ENCODE measurements around the gene CBLC.
A peak's percentile ranks its signal among the peaks of the same experiment; 100 is the strongest.

CBLC gene

DNA sequence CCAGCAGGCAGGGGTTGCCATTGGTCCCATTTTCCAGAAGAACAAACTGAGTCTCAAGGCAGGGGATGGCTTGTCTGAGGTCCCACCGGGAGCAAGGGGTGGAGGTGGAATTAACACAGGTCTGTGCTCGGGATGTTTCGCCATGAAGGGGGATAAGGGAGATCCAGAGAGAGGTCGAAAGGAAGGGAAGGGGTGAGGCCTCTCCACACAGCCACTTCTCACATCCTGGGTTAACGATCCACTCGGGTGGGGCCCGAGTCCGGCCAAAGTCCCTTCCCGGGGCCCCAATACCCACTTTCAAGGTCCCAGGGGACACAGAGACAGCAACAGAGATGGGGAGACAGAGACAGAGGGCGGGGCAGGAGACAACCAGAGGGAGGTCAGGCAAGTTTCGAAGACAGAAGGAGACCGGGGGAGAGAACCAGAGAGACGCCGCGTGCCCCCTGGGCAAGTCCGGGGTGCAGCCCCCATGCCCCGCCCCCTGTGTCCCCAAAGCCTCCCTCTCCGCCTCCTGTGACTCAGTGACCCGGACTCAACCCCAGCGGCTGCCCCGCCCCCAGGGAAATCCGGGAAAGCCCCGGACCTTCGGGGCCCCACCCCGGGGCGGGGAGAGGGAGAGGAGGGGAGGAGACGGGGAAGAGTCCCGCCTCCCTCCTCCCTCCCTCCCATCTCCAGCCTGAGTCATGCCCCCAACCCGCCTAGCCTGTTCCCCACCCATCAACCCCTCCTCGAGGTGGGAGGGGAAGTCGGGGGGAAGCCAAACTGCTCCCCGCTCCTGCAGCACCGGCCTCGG lies 30.5 kb upstream of the CBLC start:
- DNase-seq: peak; percentile 83

DNA sequence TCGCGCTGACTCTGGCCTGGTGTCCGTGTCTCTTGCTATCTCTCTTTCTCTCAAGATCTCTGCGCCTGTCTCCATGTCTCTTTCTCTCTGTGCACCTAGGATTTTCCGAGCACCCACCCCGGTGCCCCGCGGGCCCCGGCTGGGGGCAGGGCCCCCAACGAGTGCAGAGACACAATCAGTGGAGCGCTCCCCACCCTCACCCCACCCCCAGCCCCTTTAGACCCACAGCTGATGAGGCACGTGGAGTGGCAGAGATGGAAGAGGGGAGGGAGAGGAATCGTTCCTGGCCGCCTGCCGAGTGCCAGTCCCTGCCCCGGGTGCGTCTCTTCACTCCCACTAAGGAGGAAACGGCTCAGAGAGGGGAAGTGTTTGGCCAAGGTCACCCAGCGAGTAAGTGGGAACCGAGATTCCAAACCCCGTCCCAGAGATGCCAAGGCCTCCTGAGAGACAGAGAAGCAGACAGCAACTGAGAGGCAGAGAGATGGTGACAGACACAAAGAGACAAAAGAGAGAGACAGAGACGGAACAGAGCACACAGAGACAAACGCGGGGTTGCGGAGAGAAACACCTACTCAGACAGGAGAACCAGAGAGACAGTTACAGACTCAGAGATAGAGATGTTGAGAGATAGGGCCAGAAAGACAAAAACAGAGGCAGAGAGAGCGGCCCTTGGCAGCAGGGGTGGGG lies 29.8 kb upstream of the CBLC start:
- no peak for DNase-seq

DNA sequence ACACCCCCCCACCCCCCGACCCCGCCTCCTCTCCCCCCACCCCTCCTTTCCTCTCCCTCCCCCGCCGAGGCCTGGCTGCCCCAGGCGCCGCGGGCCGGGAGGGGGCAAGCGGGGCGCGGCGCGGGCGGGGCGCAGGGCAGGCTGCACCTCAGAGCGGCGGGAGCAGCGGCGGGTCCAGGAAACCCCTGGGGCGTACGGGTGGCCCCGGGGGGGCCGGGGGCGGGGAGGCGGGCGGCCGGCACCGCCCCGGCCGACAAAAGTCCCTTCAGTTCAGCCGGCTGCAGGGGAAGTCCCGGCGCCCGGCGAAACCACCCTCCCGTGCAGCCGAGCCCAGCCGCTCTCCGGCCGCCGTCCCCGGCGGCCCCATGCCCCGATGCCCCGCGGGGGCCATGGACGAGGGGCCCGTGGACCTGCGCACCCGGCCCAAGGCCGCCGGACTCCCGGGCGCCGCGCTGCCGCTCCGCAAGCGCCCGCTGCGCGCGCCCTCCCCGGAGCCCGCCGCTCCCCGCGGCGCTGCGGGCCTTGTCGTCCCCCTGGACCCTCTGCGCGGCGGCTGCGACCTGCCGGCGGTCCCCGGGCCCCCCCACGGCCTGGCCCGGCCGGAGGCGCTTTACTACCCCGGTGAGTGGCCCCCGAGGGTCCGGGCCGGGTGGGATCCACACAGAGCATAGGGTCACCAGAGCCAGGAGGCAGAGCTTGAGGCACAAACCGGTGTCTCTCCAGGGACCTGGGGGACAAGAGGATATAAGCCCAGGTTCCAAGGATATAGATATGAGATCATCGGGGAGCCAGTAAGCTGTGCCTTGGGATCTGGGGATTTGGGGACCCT lies 29.1 kb upstream of the CBLC start, which contains the start of gene BCL3:
Gene BCL3, plus strand, starts transcription at position 283 of the 829 bp plus-strand sequence. Its CDS starts 83 bp downstream, at position 366.
- peak; percentile 70 for DNase-seq

DNA sequence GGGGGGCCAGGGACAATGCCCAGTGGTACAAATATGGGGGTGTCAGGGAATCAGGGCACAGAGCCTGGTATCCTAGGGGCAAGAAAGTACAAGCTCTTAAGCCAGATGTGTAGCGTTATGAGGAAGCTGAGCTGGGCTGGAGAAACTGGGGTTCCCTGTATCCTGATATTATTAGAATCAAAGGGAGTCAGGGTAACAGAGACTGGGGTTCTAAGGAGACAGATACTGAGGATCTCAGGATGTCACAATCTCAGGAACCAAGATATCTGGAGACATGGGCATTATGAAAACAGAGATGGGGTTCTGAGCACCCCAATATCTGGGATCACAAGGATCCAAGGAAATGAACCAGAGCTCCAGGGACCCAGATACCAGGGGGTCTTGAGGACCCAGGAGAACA lies 28.4 kb upstream of the CBLC start:
- DNase-seq: no peak

DNA sequence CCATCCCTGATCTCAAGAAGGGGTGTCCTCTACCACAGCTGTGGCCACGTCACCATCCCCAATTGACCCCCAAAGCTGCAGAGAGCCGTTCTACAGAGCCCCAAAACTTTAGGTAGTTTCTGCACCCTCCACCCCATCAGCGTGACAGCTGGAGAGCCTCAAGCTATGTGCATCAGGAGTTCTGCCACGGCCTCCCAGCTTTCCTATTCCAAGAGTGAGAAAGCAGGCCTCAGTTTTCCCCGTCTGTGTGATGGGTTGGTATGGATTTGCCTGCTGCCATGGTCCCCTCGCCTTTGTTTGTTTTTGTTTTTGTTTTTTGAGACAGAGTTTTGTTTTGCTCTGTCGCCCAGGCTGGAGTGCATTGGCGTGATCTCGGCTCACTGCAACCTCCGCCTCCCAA lies 27.7 kb upstream of the CBLC start:
- no peak for DNase-seq

DNA sequence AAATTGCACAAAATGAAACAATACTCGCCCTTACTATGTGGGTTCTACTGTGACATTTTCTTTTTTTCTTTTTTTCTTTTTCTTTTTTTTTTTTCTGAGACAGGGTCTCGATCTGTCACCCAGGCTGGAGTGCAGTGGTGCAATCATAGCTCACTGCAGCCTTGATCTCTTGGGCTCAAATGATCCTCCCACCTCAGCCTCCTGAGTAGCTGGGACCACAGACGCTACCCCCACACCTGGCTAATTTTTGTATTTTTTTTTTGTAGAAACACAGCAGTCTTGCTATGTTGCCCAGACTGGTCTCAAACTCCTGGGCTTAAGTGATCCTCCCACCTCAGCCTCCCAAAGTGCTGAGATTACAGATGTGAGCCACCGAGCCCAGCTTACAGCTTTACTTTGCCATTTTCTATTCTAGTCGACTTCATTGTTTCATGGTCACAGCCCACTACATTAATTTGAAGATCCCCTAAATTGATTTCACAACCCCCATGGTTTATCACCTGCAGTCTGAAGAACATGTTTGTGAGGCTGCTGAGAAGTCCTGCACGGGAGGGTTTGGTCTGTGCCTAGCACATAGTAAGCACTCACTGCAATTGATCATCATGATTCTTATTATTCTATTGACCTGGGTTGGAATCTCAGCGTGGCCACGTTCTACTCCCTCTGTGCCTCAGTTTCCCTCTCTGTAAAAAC lies 25.4 kb upstream of the CBLC start:
- no peak for DNase-seq

DNA sequence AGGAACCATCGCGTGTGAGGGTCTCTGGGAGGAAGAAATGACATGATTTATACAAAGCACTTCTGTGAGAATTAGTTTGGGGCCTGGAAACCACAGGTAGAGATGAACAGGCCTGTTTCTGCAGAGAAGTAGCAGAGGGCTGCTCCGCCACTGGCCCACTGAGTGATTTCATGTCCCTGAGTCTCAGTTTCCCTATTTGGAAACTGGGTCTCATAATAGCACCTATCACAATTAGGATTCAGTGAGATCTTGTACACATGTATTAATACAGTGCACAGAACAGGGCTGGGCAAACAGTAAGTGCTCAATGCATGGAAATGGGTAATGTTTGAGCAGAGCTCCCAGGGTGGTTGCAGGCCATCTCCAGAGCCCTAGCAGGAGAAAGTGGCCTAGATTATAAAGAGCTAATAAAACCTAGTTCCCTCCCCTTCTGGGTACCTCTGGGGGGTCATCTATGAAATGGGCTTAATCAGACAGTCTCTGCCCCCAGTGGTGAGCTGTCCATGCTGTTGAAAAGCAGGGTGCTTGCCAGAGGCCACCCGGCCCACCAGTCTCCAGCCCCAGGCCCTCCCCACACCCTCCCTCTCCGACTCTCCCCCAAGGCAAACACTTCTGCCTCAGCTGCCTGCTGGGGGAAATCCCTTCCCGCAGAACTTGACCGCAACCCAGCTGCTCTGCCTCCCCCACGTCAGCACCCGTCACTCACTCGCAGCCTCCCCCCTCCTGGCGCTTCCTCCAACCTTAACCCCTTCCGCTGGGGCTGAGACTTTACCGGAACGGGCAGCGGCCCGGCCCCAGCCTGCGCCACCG lies 24.7 kb upstream of the CBLC start:
- peak; percentile 90 for DNase-seq

DNA sequence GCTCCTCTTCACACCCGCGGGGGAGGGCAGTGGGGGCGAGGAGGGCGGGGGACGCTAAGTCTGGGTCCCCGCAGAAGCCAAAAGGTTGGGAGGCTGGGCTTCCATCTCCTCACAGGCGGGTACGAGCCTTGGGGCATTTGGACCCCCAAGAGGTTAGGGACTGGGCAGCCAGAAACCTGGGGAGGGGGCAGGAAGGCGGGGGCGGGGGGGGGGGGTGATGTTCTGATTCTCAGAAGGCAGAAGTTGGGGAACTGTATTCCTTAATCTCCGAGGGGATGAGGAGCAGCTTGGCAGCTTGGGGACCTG lies 24.1 kb upstream of the CBLC start:
- DNase-seq: no peak

DNA sequence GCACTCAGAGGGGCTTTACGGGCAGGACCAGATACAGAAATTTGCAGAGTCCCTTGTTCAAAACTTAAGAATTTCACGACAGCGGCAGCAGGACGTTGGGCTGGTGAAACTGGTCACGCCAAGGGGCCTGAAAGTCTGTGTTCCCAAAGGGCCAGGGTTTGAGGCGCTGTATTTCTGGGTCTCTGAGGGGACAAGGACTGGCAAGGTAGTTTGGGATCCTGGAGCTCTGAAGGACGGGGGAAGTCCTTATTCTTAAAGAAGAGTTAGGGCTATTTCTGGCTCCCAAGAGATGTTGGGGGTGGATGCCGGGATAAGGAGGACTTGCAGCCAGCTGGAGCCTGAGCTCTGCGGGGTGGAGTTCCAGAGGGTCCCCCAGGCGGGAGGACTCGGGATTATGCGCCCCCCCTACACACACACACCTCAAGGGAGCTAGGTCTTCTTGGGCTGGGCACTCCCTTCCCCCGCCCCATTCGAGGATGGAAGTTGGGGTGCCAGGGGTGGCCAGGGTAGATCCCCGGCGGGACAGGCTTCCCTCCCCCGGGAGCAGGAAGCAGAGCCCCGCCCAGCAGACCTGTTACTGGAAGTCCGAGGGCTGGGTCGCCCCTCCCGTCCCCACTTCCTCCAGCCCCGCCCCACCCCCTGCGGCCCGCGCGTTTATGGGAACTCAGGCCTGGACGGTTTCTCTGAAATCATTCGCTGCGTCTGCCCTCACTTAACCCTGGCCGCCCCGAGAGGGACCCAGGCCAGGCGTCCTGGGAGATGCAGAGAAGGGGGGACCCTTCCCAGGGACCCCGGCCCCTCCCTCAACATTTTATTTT lies 23.5 kb upstream of the CBLC start:
- DNase-seq: peak; percentile 52

DNA sequence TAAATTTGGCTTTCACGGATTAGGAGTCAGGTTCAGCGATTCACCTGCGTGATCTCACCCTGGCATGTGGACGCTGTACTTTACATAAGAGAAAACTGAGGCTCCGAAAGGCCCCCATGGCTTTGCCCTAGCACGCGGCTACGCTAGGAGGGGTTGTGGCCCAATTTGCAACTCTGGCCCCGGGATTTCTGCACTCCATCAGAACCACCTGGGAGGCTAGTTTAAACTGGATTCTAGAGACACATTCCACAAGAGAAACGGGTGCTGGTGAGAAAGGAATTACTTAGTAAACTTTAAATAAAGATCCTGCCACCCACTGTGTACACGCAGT lies 23.0 kb upstream of the CBLC start:
- no peak for DNase-seq

DNA sequence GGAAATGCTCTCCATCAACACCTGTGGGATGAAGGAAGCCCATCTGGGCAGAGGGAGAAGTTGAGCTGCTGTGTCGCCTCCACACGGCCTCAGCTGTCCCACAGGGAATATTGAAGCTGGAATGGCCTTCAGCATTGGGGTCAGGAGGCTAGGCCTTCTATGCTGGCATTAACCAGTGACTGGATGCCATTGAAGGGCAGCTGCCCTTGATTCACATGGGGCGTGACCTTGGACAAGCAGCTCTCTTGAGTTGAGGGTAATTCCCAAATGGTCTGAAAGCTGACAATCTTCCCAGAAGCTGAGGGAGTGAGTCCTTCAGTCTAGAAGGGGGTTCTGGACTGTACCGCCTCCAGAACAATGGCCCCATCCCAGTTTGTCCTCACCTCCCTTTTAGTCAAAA lies 22.5 kb upstream of the CBLC start:
- DNase-seq: no peak

DNA sequence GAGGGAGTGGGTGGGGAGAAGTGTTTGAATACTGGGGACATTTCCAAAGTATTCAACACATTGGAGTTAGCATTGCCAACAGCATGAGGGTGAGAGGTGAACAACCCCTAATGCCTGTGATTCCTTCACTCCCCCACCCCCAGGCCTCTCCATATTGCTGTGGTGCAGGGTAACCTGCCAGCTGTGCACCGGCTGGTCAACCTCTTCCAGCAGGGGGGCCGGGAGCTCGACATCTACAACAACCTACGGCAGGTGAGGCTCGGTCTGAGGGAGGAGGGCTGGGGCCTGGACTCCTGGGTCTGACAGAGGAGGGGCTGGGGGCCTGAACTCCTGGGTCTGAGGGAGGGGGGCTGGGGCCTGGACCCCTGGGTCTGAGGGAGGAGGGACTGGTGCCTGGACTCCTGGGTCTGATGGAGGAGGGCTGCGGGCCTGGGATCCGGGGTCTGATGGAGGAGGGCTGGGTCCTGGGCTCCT lies 21.6 kb upstream of the CBLC start:
- no peak for DNase-seq

DNA sequence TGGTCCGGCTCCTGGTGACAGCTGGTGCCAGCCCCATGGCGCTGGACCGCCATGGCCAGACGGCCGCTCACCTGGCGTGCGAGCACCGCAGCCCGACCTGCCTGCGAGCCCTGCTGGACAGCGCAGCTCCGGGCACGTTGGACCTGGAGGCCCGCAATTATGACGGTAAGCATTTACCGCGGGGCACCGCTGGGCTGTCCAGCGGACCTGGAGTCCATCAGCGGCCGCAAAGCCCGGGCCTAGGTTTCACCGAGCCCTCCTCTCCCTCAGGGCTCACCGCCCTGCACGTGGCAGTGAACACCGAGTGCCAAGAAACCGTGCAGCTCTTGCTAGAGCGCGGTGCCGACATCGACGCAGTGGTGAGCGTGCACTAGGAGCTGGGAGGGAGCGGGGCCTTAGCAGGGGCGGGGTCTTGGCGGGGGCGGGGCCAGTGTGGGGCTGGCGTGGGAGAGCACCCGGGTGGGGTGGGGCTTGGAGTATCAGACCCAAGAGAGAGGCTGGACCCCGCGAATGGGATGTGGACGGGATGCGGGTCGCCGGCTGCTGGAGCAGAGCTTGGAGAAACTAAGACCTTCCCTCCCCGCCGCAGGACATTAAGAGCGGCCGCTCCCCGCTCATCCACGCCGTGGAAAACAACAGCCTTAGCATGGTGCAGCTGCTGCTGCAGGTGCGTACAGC lies 20.5 kb upstream of the CBLC start:
- no peak for DNase-seq

DNA sequence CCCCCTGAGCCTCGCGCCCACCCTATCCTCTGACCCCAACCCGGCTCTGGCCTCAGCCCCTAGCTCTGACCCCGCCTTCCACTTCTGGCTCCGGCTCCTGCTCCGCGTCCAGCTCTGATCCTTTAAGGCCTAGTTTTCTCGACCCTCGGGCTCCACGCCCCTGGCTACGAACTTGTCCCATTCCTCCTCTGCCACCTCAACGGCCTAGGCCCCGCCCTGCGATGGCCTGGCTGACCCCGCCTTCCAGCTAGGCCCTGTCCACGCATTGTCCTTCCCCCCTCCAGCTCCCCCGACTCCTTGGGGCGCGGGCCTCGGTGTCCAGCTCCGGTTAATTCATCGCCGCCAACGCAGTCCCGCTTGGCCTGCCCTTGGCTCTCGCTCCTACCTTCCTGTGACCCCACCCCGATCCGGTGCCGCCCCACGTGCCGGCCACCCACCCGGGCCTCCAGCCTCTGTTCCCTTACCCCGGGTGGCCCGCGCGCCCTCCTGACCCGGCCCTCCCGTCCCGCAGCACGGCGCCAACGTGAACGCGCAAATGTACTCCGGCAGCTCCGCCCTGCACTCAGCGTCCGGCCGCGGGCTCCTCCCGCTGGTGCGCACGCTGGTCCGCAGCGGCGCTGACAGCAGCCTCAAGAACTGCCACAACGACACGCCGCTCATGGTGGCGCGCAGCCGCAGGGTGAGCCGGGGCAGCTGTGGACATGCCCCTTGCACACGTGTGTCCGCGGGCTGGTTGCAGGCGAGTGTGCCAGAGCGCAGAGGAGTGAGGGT lies 19.8 kb upstream of the CBLC start:
- no peak for DNase-seq

DNA sequence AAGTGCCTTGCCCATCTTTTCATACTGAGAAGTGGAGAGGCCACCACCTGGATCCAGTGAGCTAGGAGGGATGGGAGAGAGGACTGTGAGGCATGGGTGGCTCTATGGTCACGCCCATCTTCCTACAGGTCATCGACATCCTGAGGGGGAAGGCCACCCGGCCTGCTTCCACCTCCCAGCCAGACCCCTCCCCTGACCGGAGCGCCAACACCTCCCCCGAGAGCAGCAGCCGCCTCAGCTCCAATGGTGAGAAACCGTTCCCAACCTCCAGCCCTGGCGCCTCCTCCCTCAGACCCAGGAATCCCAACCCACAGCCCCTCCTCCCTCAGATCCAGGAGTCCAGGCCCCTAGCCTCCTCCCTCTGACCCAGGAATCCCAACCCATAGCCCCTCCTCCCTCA lies 19.1 kb upstream of the CBLC start:
- no peak for DNase-seq

DNA sequence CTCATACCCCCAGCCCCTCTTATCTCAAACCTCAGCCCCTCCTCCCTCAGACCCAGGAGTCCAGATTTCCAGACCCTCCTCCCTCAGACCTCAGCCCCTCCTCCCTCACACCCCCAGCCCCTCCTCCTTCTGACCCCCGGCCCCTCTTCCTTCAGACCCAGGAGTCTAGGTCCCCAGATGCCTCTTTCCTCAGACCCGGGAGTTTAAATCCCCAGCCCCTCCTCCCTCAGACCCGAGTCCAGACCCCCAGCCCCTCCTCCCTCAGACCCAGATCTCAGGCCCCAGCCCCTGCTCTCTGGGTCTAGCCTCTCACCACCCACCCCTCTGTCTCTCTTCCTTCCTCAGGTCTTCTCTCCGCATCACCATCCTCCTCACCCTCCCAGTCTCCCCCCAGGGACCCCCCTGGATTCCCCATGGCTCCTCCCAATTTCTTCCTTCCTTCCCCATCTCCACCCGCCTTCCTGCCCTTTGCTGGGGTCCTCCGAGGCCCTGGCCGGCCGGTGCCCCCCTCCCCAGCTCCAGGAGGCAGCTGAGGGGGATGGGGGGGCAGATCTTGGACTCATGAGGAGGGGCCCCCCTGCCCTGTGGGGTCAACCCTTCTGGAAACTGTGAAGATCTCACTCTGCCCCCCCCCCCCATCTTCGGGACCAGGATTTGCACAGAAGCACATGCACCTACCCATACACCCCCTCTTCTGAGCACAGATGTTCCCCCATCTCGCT lies 18.4 kb upstream of the CBLC start:
- DNase-seq: no peak

DNA sequence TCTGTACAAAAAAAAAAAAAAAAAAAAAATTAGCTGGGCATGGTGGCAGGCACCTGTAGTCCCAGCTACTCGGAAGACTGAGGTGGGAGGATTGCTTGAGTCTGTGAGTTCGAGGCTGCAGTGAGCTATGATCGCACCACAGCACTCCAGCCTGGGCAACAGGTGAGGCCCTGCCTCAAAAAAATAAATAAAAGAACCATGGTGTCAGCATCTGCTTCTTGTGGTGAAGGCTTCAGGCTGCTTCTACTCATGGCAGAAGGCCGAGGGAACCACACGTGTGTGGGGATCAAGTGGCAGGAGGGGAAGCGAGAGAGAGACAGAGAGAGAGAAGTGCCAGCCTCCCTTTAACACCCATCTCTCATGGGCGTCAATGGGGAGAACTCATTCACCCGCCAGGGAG lies 15.7 kb upstream of the CBLC start:
- no peak for DNase-seq

DNA sequence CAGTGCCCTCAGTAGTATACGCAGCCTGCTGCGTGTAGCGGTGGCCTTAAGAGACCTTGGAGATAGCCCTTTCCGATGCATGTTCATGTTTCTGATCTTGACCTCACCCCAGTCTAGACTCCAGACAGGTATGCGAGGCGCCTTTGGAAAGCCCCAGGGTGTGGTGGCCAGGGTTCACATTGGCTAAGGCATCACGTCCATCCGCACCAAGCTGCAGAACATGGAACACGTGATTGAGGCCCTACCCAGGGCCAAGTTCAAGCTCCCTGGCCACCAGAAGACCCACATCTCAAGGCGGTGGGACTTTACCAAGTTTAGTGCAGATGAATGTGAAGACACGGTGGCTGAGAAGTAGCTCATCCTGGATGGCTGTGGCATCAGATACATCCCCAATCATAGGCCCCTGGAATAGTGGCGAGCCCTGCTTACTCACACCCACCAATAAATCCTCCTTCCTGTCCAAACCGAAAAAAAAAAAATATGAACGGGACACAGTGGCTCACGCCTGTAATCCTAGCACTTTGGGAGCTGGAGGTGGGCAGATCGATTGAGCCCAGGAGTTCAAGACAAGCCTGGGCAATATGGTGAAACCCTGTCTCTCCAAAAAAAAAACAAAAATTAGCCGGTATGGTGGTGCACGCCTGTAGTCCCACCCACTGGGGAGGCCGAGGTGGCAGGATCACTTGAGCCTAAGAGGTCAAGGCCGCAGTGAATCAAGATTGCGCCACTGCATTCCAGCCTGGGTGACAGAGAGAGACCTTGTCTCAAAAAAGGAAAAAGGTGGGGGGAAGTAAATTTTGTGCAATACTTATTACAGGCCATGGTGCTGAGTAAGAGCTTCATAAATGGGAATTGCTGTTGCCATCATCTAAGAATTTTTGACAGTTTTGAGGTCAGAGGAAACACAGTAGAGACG lies 12.4 kb upstream of the CBLC start:
- no peak for DNase-seq
